ENCODE results near the gene TPO. TPM values are rescaled to one million over a fixed set of nuclear protein-coding genes. Genes with fewer than 3 reads are reported as not detected.

The TPO gene
- total RNA-seq, 4 donors from 2014 or later: 4,215 to 7,965 (median 5,966) TPM

- H3K4me1 ChIP-seq: no peaks in the 10 kb centered on the region
- no peak overlapping the region for H3K4me3 ChIP-seq (replicated peaks in 1 of 3)
- DNase-seq: peak in 1 of 2 donors; percentile 2
- TF ChIP-seq POLR2A (IDR thresholded peaks at IDR 0.05) (no peak), CTCF (IDR thresholded peaks at IDR 0.05) (no peak)
- intact Hi-C loops (cut with DNase I): no loop called here
- H3K27ac ChIP-seq: no peak overlapping the region
- H3K27me3 ChIP-seq: no peaks in the 10 kb centered on the region
- H3K9me3 ChIP-seq: no peaks in the 10 kb centered on the region
- H3K36me3 ChIP-seq: peaks cover 0 to 14% of the 10 kb centered on the region in 2 donors
- WGBS, 2 donors: 89 to 90% methylated on average over 9 of the region's 9 CpGs
These were observed 114.1 kb downstream of the TPO start for GRCh38 chr2:1527153-1527992.

- TF ChIP-seq CTCF (IDR thresholded peaks at IDR 0.05) (no peak), POLR2A (IDR thresholded peaks at IDR 0.05) (no peak)
- Histone ChIP-seq H3K36me3 (peaks cover 0 to 5% of the 10 kb centered on the region in 2 donors), H3K4me1 (no peaks in the 10 kb centered on the region), H3K27ac (no peak overlapping the region), H3K27me3 (no peaks in the 10 kb centered on the region), H3K9me3 (no peaks in the 10 kb centered on the region), H3K4me3 (replicated peaks in 1 of 3) (no peak overlapping the region)
- intact Hi-C loops (cut with DNase I): no loop called here
- WGBS, 2 donors: 84 to 86% methylated on average over 6 of the region's 6 CpGs
- peak in 1 of 2 donors; percentile 5 for DNase-seq
These were observed 115.2 kb downstream of the TPO start for GRCh38 chr2:1528273-1529064.

- DNase-seq: peak in 1 of 2 donors; percentile 1
- 67% methylated on average over 10 of the region's 10 CpGs for WGBS, 2 donors
These were observed 125.4 kb downstream of the TPO start for GRCh38 chr2:1538663-1539062.

GRCh38 chr2:1539441-1539840, 126.2 kb downstream of the TPO start:
- intact Hi-C loops (cut with DNase I): no loop called here

More at GRCh38 chr2:1538663-1539062, 125.4 kb downstream of the TPO start:
- Histone ChIP-seq H3K4me3 (replicated peaks in 1 of 3) (no peak overlapping the region), H3K27me3 (no peaks in the 10 kb centered on the region), H3K27ac (no peak overlapping the region), H3K4me1 (no peaks in the 10 kb centered on the region), H3K36me3 (peaks cover 50 to 54% of the 10 kb centered on the region in 2 donors), H3K9me3 (no peaks in the 10 kb centered on the region)
- TF ChIP-seq CTCF (IDR thresholded peaks at IDR 0.05) (peak in 2 of 6 experiments; percentile 17), POLR2A (IDR thresholded peaks at IDR 0.05) (peak in 1 of 2 donors; percentile 8)
- intact Hi-C loops (cut with DNase I): no loop called here

More at GRCh38 chr2:1539441-1539840, 126.2 kb downstream of the TPO start:
- DNase-seq: no peak
- WGBS, 2 donors: 91% methylated on average over 19 of the region's 19 CpGs
- Histone ChIP-seq H3K4me1 (no peaks in the 10 kb centered on the region), H3K27ac (no peak overlapping the region), H3K9me3 (no peaks in the 10 kb centered on the region), H3K4me3 (replicated peaks in 1 of 3) (no peak overlapping the region), H3K36me3 (peaks cover 50 to 59% of the 10 kb centered on the region in 2 donors), H3K27me3 (no peaks in the 10 kb centered on the region)
- no peak for TF ChIP-seq POLR2A (IDR thresholded peaks at IDR 0.05)
- TF ChIP-seq CTCF (IDR thresholded peaks at IDR 0.05): no peak

All from thyroid gland (tissue), 4 donors.